HT1080 (cell line): ENCODE measurements around the gene MPRIP. TPM values are rescaled to one million over a fixed set of nuclear protein-coding genes. Genes with fewer than 3 reads are reported as not detected.
A peak's percentile ranks its signal among the peaks of the same experiment; 100 is the strongest.
"Not testable (repeated sequence)": the region's sequence is repeated elsewhere in the genome, so short reads cannot be mapped to it uniquely, and the experiment has no call there.

Experiments used
- DNase-seq: peaks from one replicate; pipeline ENCODE4 v3.0.0-alpha.2; 2015; ENCODE audit warnings: low read depth
- total RNA-seq: library from RNA; depleted of rRNA; stranded (reverse); fragments of >200 nt; shearing (Covaris generic); gene quantifications from 2 replicates; pipeline ENCODE4 v1.2.3, GENCODE V29; 2014

MPRIP gene
- total RNA-seq, 1 experiment from 2014 or later, result 340 TPM

GRCh38 chr17:17011043-17011907 lies 31.0 kb upstream of the MPRIP start:
- peak; percentile 96 for DNase-seq

GRCh38 chr17:17013828-17014747 lies 28.2 kb upstream of the MPRIP start:
- DNase-seq, result not testable (repeated sequence)

- DNase-seq, result peak; percentile 95
Measured at GRCh38 chr17:17014748-17015124, 27.5 kb upstream of the MPRIP start.

GRCh38 chr17:17015230-17015629 lies 27.0 kb upstream of the MPRIP start:
- DNase-seq, result no peak

- peak; percentile 25 for DNase-seq
Measured at GRCh38 chr17:17016199-17017197, 25.8 kb upstream of the MPRIP start.

- DNase-seq, result no peak
Measured at GRCh38 chr17:17017343-17018014, 24.8 kb upstream of the MPRIP start.

GRCh38 chr17:17018021-17018441 lies 24.2 kb upstream of the MPRIP start:
- DNase-seq, result no peak

GRCh38 chr17:17018612-17019429 lies 23.4 kb upstream of the MPRIP start:
- DNase-seq, result no peak

GRCh38 chr17:17019430-17019762 lies 22.9 kb upstream of the MPRIP start:
- no peak for DNase-seq

- DNase-seq, result no peak
Measured at GRCh38 chr17:17019891-17020456, 22.3 kb upstream of the MPRIP start.

- no peak for DNase-seq
Measured at GRCh38 chr17:17020821-17021193, 21.4 kb upstream of the MPRIP start.

GRCh38 chr17:17021194-17021863 lies 20.9 kb upstream of the MPRIP start:
- no peak for DNase-seq

- no peak for DNase-seq
Measured at GRCh38 chr17:17022011-17022410, 20.2 kb upstream of the MPRIP start.

GRCh38 chr17:17022456-17022855 lies 19.8 kb upstream of the MPRIP start:
- no peak for DNase-seq

GRCh38 chr17:17024778-17025300 lies 17.4 kb upstream of the MPRIP start:
- no peak for DNase-seq

- no peak for DNase-seq
Measured at GRCh38 chr17:17025621-17026020, 16.6 kb upstream of the MPRIP start.

GRCh38 chr17:17026163-17026562 lies 16.1 kb upstream of the MPRIP start:
- no peak for DNase-seq

- DNase-seq, result no peak
Measured at GRCh38 chr17:17027442-17028058, 14.7 kb upstream of the MPRIP start.
